ENCODE measurements around the gene SLC37A3.

GRCh38 chr7:140426130-140426529 lies 27.8 kb upstream of the SLC37A3 start:
- no peak for TF ChIP-seq CTCF (IDR thresholded peaks at IDR 0.05)
- TF ChIP-seq POLR2A (IDR thresholded peaks at IDR 0.05): no peak

Measured in uterus (tissue), 2 donors.